ENCODE results near the gene SRPX. TPM values are rescaled to one million over a fixed set of nuclear protein-coding genes. Genes with fewer than 3 reads are reported as not detected.

Gene SRPX
- total RNA-seq, 2 experiments from 2014 or later, result not detected

GRCh38 chrX:38154340-38154739, 66.3 kb downstream of the SRPX start:
- ChIA-PET CTCF (ENCODE audit: unreplicated experiment) (no interaction called here), POLR2A (no interaction called here)
- no peak overlapping the region for H3K4me3 ChIP-seq (ENCODE audit: low read depth, low read length, poor library complexity, severe bottlenecking)
- TF ChIP-seq EZH2phosphoT487 (IDR thresholded peaks at IDR 0.05; ENCODE audit: borderline replicate concordance, low read depth, low read length) (no peak), CTCF (conservative IDR thresholded peaks at IDR 0.05; ENCODE audit: low read length) (no peak)
- H3K36me3 ChIP-seq (ENCODE audit: insufficient read depth, low read length), result no peaks in the 10 kb centered on the region
- H3K9me2 ChIP-seq (ENCODE audit: insufficient read depth, low read length), result no peaks in the 10 kb centered on the region
- intact Hi-C loops (cut with micrococcal nuclease; ENCODE audit: unreplicated experiment), result no loop called here
- BruUV-seq (replicated peaks), result no TSS peak
- DNase-seq (ENCODE audit: low spot score), result no peak
- H3K9me3 ChIP-seq (ENCODE audit: low read length), result no peaks in the 10 kb centered on the region
- H3K79me2 ChIP-seq (ENCODE audit: insufficient read depth, low read depth, low read length), result no peaks in the 10 kb centered on the region
- H2AFZ ChIP-seq (ENCODE audit: low read length), result no peak overlapping the region
- no peak overlapping the region for H3K4me2 ChIP-seq (ENCODE audit: low read length)
- no peaks in the 10 kb centered on the region for H3K4me1 ChIP-seq (ENCODE audit: insufficient read depth, low read length, poor library complexity, severe bottlenecking)
- no peak overlapping the region for H3K27ac ChIP-seq (ENCODE audit: low read depth, low read length, poor library complexity, severe bottlenecking)
- H4K20me1 ChIP-seq (ENCODE audit: insufficient read depth, low read length), result no peaks in the 10 kb centered on the region

- Histone ChIP-seq H3K9me3 (ENCODE audit: low read length) (no peaks in the 10 kb centered on the region), H3K36me3 (ENCODE audit: insufficient read depth, low read length) (no peaks in the 10 kb centered on the region), H3K4me1 (ENCODE audit: insufficient read depth, low read length, poor library complexity, severe bottlenecking) (no peaks in the 10 kb centered on the region), H3K9me2 (ENCODE audit: insufficient read depth, low read length) (no peaks in the 10 kb centered on the region), H3K4me2 (ENCODE audit: low read length) (no peak overlapping the region), H3K27ac (ENCODE audit: low read depth, low read length, poor library complexity, severe bottlenecking) (no peak overlapping the region), H2AFZ (ENCODE audit: low read length) (no peak overlapping the region), H4K20me1 (ENCODE audit: insufficient read depth, low read length) (no peaks in the 10 kb centered on the region), H3K79me2 (ENCODE audit: insufficient read depth, low read depth, low read length) (no peaks in the 10 kb centered on the region), H3K4me3 (ENCODE audit: low read depth, low read length, poor library complexity, severe bottlenecking) (no peak overlapping the region)
- ChIA-PET CTCF (ENCODE audit: unreplicated experiment) (no interaction called here), POLR2A (interaction anchor here (0.6 kb wide), 1 partner anchor 385 kb away, joined by 4 read pairs; no protein-coding TSS in a partner anchor)
- no peak for DNase-seq (ENCODE audit: low spot score)
- intact Hi-C loops (cut with micrococcal nuclease; ENCODE audit: unreplicated experiment), result no loop called here
- no TSS peak for BruUV-seq (replicated peaks)
- TF ChIP-seq CTCF (conservative IDR thresholded peaks at IDR 0.05; ENCODE audit: low read length), result no peak
- no peak for TF ChIP-seq EZH2phosphoT487 (IDR thresholded peaks at IDR 0.05; ENCODE audit: borderline replicate concordance, low read depth, low read length)
Observed at GRCh38 chrX:38151441-38151840, 69.2 kb downstream of the SRPX start.

GRCh38 chrX:38150993-38151392, 69.7 kb downstream of the SRPX start:
- CTCF ChIA-PET (ENCODE audit: unreplicated experiment), result no interaction called here
- no TSS peak for BruUV-seq (replicated peaks)
- no peak overlapping the region for H3K4me2 ChIP-seq (ENCODE audit: low read length)

More at GRCh38 chrX:38150993-38151392, 69.7 kb downstream of the SRPX start:
- Histone ChIP-seq H3K79me2 (ENCODE audit: insufficient read depth, low read depth, low read length) (no peaks in the 10 kb centered on the region), H3K9me3 (ENCODE audit: low read length) (no peaks in the 10 kb centered on the region), H3K27ac (ENCODE audit: low read depth, low read length, poor library complexity, severe bottlenecking) (no peak overlapping the region), H3K4me3 (ENCODE audit: low read depth, low read length, poor library complexity, severe bottlenecking) (no peak overlapping the region), H2AFZ (ENCODE audit: low read length) (no peak overlapping the region), H3K36me3 (ENCODE audit: insufficient read depth, low read length) (no peaks in the 10 kb centered on the region), H3K4me1 (ENCODE audit: insufficient read depth, low read length, poor library complexity, severe bottlenecking) (no peaks in the 10 kb centered on the region), H4K20me1 (ENCODE audit: insufficient read depth, low read length) (no peaks in the 10 kb centered on the region), H3K9me2 (ENCODE audit: insufficient read depth, low read length) (no peaks in the 10 kb centered on the region)
- intact Hi-C loops (cut with micrococcal nuclease; ENCODE audit: unreplicated experiment), result no loop called here
- POLR2A ChIA-PET, result interaction anchor here (0.6 kb wide), 1 partner anchor 385 kb away, joined by 4 read pairs; no protein-coding TSS in a partner anchor
- no peak for DNase-seq (ENCODE audit: low spot score)
- TF ChIP-seq EZH2phosphoT487 (IDR thresholded peaks at IDR 0.05; ENCODE audit: borderline replicate concordance, low read depth, low read length) (no peak), CTCF (conservative IDR thresholded peaks at IDR 0.05; ENCODE audit: low read length) (no peak)
